DND-41 (cell line): Measurements from ENCODE around the gene USP17L5.
"Not testable (repeated sequence)": the region's sequence is repeated elsewhere in the genome, so short reads cannot be mapped to it uniquely, and the experiment has no call there.

Experiments used
- ATAC-seq: fragments of 200-7000 bp; cut with Tn5 transposase; 3 replicates; pipeline ENCODE4 v1.9.1; 2021; ENCODE audit warnings: low read depth; ENCODE audit not compliant: insufficient read depth
- DNase-seq: peaks from one replicate; pipeline ENCODE4 v3.0.0-alpha.2; 2020
- H2AFZ ChIP-seq: 2 replicates; pipeline ENCODE4 v1.6.0; 2012; ENCODE audit warnings: low read depth, low read length
- H3K27ac ChIP-seq: 2 replicates; pipeline ENCODE4 v1.5.1; 2012; ENCODE audit warnings: low read length, inconsistent platforms
- H3K27me3 ChIP-seq: fragments of 200-600 bp; sonication (generic); 2 replicates; pipeline ENCODE4 v1.6.0; 2012; ENCODE audit warnings: low read length, mild to moderate bottlenecking, inconsistent platforms; ENCODE audit not compliant: insufficient read depth, poor library complexity
- H3K36me3 ChIP-seq: 2 replicates; pipeline ENCODE4 v1.5.1; 2012; ENCODE audit warnings: low read length, inconsistent platforms; ENCODE audit not compliant: insufficient read depth
- H3K4me1 ChIP-seq: 2 replicates; pipeline ENCODE4 v1.5.1; 2012; ENCODE audit warnings: mild to moderate bottlenecking, low read length; ENCODE audit not compliant: insufficient read depth
- H3K4me2 ChIP-seq: 2 replicates; pipeline ENCODE4 v1.6.0; 2012; ENCODE audit warnings: mild to moderate bottlenecking, moderate library complexity, low read length, inconsistent platforms; ENCODE audit not compliant: insufficient read depth
- H3K4me3 ChIP-seq, 2 experiments: fragments of 200-600 bp in 1 of 2; shearing (Covaris generic) in 1 of 2; 2 replicates each; pipeline ENCODE4 v1.5.1; 2012 to 2016; ENCODE audit warnings: inconsistent platforms in 2 of 2, low read length in 2 of 2, mild to moderate bottlenecking in 2 of 2, low read depth in 1 of 2, moderate library complexity in 1 of 2
- H3K79me2 ChIP-seq: 2 replicates; pipeline ENCODE4 v1.6.0; 2012; ENCODE audit warnings: low read length, inconsistent platforms; ENCODE audit not compliant: insufficient read depth
- H3K9ac ChIP-seq: 2 replicates; pipeline ENCODE4 v1.6.0; 2012; ENCODE audit warnings: low read depth, mild to moderate bottlenecking, inconsistent platforms, low read length, moderate library complexity
- H3K9me3 ChIP-seq: 2 replicates; pipeline ENCODE4 v1.5.1; 2012; ENCODE audit warnings: low read length, moderate library complexity, mild to moderate bottlenecking, inconsistent platforms; ENCODE audit not compliant: insufficient read depth, severe bottlenecking
- H4K20me1 ChIP-seq: 2 replicates; pipeline ENCODE4 v1.6.0; 2012; ENCODE audit warnings: low read length; ENCODE audit not compliant: insufficient read depth
- CTCF ChIP-seq: IDR thresholded peaks from 2 replicates; pipeline ENCODE4 v1.5.1; 2012; ENCODE audit warnings: borderline replicate concordance, low read length, moderate library complexity, mild to moderate bottlenecking; ENCODE audit not compliant: poor library complexity, severe bottlenecking; ENCODE audit errors: extremely low read depth
- EZH2 ChIP-seq: IDR thresholded peaks from 3 replicates; pipeline ENCODE4 v1.6.1; 2012; ENCODE audit warnings: borderline replicate concordance, low read depth, mild to moderate bottlenecking, moderate library complexity, low read length, inconsistent platforms; ENCODE audit not compliant: severe bottlenecking

Gene USP17L5

GRCh38 chr4:9353338-9353737, 14.1 kb downstream of the USP17L5 start, which contains the start of gene USP17L29:
TSS of gene USP17L29 (plus strand) at chr4:9353638. CDS start at chr4:9353638, 0 bp downstream.
- DNase-seq, H3K4me3 ChIP-seq, H3K79me2 ChIP-seq, H3K27me3 ChIP-seq, H3K4me1 ChIP-seq, H4K20me1 ChIP-seq, H3K4me2 ChIP-seq, H3K36me3 ChIP-seq, ATAC-seq, H3K9me3 ChIP-seq, H3K9ac ChIP-seq, H2AFZ ChIP-seq, H3K27ac ChIP-seq: not testable (repeated sequence)

GRCh38 chr4:9362829-9363228, 23.6 kb downstream of the USP17L5 start, which contains the start of gene USP17L30:
TSS of gene USP17L30 (plus strand) at chr4:9363129. CDS start at chr4:9363129, 0 bp downstream.
- not testable (repeated sequence) for DNase-seq, H3K4me3 ChIP-seq, H3K9me3 ChIP-seq, H3K79me2 ChIP-seq, H3K27ac ChIP-seq, H3K27me3 ChIP-seq, H3K4me2 ChIP-seq, H3K4me1 ChIP-seq, ATAC-seq, H3K9ac ChIP-seq, H4K20me1 ChIP-seq, H2AFZ ChIP-seq, H3K36me3 ChIP-seq

- not testable (repeated sequence) for H3K79me2 ChIP-seq, H3K36me3 ChIP-seq, H3K4me3 ChIP-seq, DNase-seq, H3K9me3 ChIP-seq, H4K20me1 ChIP-seq, H3K4me2 ChIP-seq, H3K27ac ChIP-seq, H3K27me3 ChIP-seq, ATAC-seq, H3K4me1 ChIP-seq, H3K9ac ChIP-seq, H2AFZ ChIP-seq
These were observed 40.7 kb downstream of the USP17L5 start for GRCh38 chr4:9379881-9380280.

- H3K27ac ChIP-seq, H3K27me3 ChIP-seq, H2AFZ ChIP-seq, H3K79me2 ChIP-seq, H3K4me3 ChIP-seq, H3K4me2 ChIP-seq, H3K9ac ChIP-seq, H4K20me1 ChIP-seq, H3K9me3 ChIP-seq, H3K4me1 ChIP-seq, ATAC-seq, H3K36me3 ChIP-seq: not testable (repeated sequence)
- peak; percentile 43 for DNase-seq
These were observed 41.9 kb downstream of the USP17L5 start for GRCh38 chr4:9381012-9381534.

- Histone ChIP-seq H2AFZ (no peak overlapping the region), H3K27ac (no peak overlapping the region), H3K4me3 (no peak overlapping the region), H3K9ac (no peak overlapping the region), H3K4me1 (no peaks in the 10 kb centered on the region), H3K9me3 (no peaks in the 10 kb centered on the region), H3K36me3 (no peaks in the 10 kb centered on the region), H3K4me2 (no peak overlapping the region), H3K79me2 (no peaks in the 10 kb centered on the region), H3K27me3 (peaks cover 2% of the 10 kb centered on the region), H4K20me1 (no peaks in the 10 kb centered on the region)
- DNase-seq (no peak), ATAC-seq (no peak)
- no peak for TF ChIP-seq EZH2
- TF ChIP-seq CTCF = no peak
These were observed 44.9 kb downstream of the USP17L5 start for GRCh38 chr4:9384126-9384525.

GRCh38 chr4:9389001-9389400, 49.8 kb downstream of the USP17L5 start:
- not testable (repeated sequence) for ATAC-seq, H3K9ac ChIP-seq

More at GRCh38 chr4:9389001-9389400, 49.8 kb downstream of the USP17L5 start:
- H3K27ac ChIP-seq, H3K27me3 ChIP-seq, H3K36me3 ChIP-seq, H3K79me2 ChIP-seq, DNase-seq, H3K4me2 ChIP-seq, H3K9me3 ChIP-seq, H3K4me1 ChIP-seq, H2AFZ ChIP-seq, H4K20me1 ChIP-seq, H3K4me3 ChIP-seq: not testable (repeated sequence)
